ENCODE data around the gene APBB1IP. TPM values are rescaled to one million over a fixed set of nuclear protein-coding genes. Genes with fewer than 3 reads are reported as not detected.

Gene APBB1IP
- total RNA-seq, 1 experiment from 2014 or later = not detected

DNA sequence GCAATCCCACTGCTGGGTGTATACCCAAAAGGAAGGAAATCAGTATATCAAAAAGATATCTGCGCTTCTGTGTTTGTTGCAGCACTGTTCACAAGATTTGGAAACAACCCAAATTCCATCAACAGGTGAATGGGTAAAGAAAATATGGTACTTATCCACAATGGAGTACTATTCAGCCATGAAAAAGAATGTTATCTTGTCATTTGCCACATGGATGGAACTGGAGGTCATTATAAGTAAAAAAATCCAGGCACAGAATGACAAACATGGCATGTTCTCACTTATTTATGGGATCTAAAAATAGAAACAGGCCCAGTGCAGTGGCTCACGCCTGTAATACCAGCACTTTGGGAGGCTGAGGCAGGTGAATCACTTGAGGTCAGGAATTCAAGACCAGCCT lies 15.7 kb downstream of the APBB1IP start:
- Histone ChIP-seq H3F3A (ENCODE audit: low read length, unreplicated experiment) (no peaks in the 10 kb centered on the region), H3K4me2 (ENCODE audit: low read length) (no peak overlapping the region), H2AFZ (ENCODE audit: low read length) (no peak overlapping the region), H3K4me3 (ENCODE audit: low read length) (no peak overlapping the region), H3K9me3 (ENCODE audit: low read length) (no peaks in the 10 kb centered on the region), H3K4me1 (ENCODE audit: insufficient read depth, low read length) (no peaks in the 10 kb centered on the region), H4K20me1 (ENCODE audit: low read length) (no peaks in the 10 kb centered on the region), H3K36me3 (ENCODE audit: low read depth, low read length) (no peaks in the 10 kb centered on the region), H3K79me2 (ENCODE audit: low read length) (no peaks in the 10 kb centered on the region), H3K9ac (ENCODE audit: low read length) (no peak overlapping the region), H3K27me3 (ENCODE audit: low read length) (peaks cover 7% of the 10 kb centered on the region), H3K27ac (ENCODE audit: low read length) (no peak overlapping the region), H3K9me2 (replicated peaks; ENCODE audit: low read length) (no peaks in the 10 kb centered on the region)
- intact Hi-C loops (cut with micrococcal nuclease) = no loop called here
- ATAC-seq = no peak
- ChIA-PET CTCF (no interaction called here), POLR2A (ENCODE audit: unreplicated experiment) (no interaction called here)
- DNase-seq = no peak
- no TSS peak for BruUV-seq (replicated peaks)
- TF ChIP-seq EZH2 (IDR thresholded peaks at IDR 0.05; ENCODE audit: low read length, unreplicated experiment) = no peak
- no peak for TF ChIP-seq EZH2phosphoT487 (IDR thresholded peaks at IDR 0.05; ENCODE audit: borderline replicate concordance, low read length)
- TF ChIP-seq, protein P1, sequence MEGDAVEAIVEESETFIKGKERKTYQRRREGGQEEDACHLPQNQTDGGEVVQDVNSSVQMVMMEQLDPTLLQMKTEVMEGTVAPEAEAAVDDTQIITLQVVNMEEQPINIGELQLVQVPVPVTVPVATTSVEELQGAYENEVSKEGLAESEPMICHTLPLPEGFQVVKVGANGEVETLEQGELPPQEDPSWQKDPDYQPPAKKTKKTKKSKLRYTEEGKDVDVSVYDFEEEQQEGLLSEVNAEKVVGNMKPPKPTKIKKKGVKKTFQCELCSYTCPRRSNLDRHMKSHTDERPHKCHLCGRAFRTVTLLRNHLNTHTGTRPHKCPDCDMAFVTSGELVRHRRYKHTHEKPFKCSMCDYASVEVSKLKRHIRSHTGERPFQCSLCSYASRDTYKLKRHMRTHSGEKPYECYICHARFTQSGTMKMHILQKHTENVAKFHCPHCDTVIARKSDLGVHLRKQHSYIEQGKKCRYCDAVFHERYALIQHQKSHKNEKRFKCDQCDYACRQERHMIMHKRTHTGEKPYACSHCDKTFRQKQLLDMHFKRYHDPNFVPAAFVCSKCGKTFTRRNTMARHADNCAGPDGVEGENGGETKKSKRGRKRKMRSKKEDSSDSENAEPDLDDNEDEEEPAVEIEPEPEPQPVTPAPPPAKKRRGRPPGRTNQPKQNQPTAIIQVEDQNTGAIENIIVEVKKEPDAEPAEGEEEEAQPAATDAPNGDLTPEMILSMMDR (conservative IDR thresholded peaks at IDR 0.05; ENCODE audit: low read depth, low read length) = no peak

DNA sequence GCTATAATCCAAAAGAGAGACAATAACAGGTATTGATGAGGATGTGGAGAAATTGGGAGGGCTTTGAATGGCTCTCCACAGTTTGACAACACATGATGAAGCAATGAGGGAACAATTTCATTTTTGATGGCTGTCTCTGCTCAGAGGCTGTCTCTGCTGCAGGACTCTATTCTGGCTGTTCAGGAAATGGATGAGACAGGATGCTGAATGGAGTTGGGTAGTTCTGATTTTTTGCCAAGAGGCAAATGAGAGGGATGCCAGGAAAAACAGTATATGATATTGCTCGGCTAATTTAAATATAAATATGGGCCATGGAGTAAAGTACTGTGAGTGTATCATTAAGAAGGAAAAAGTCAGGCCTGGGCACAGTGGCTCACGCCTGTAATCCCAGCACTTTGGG lies 16.8 kb downstream of the APBB1IP start:
- DNase-seq = no peak
- ATAC-seq = no peak

More for the DNA sequence above, 16.8 kb downstream of the APBB1IP start:
- Histone ChIP-seq H4K20me1 (ENCODE audit: low read length) (no peaks in the 10 kb centered on the region), H3K9me2 (replicated peaks; ENCODE audit: low read length) (no peaks in the 10 kb centered on the region), H3K36me3 (ENCODE audit: low read depth, low read length) (no peaks in the 10 kb centered on the region), H3K4me1 (ENCODE audit: insufficient read depth, low read length) (no peaks in the 10 kb centered on the region), H3K9ac (ENCODE audit: low read length) (no peak overlapping the region), H3K27ac (ENCODE audit: low read length) (no peak overlapping the region), H3K4me3 (ENCODE audit: low read length) (no peak overlapping the region), H3K9me3 (ENCODE audit: low read length) (no peaks in the 10 kb centered on the region), H3K79me2 (ENCODE audit: low read length) (no peaks in the 10 kb centered on the region), H2AFZ (ENCODE audit: low read length) (no peak overlapping the region), H3K27me3 (ENCODE audit: low read length) (peaks cover 4% of the 10 kb centered on the region; the same call in 1 of the 2 replicates), H3K4me2 (ENCODE audit: low read length) (no peak overlapping the region), H3F3A (ENCODE audit: low read length, unreplicated experiment) (no peaks in the 10 kb centered on the region)
- no TSS peak for BruUV-seq (replicated peaks)
- no peak for TF ChIP-seq EZH2phosphoT487 (IDR thresholded peaks at IDR 0.05; ENCODE audit: borderline replicate concordance, low read length)
- no peak for TF ChIP-seq EZH2 (IDR thresholded peaks at IDR 0.05; ENCODE audit: low read length, unreplicated experiment)
- TF ChIP-seq, protein P1 (conservative IDR thresholded peaks at IDR 0.05; ENCODE audit: low read depth, low read length) = no peak
- intact Hi-C loops (cut with micrococcal nuclease) = no loop called here
- POLR2A ChIA-PET (ENCODE audit: unreplicated experiment) = no interaction called here
- CTCF ChIA-PET = no interaction called here

All from PC-3 (cell line).